Measurements from ENCODE around the gene CPNE5. TPM values are rescaled to one million over a fixed set of nuclear protein-coding genes. Genes with fewer than 3 reads are reported as not detected.

The CPNE5 gene
- total RNA-seq, 4 donors from 2014 or later, result 0.39 to 3.0 (median 1.4) TPM

GRCh38 chr6:36746251-36746650 is 93.0 kb downstream of the CPNE5 start:
- no peak overlapping the region for H3K27ac ChIP-seq
- peaks cover 0 to 7% (median 0%) of the 10 kb centered on the region in 4 donors for H3K4me1 ChIP-seq
- no peaks in the 10 kb centered on the region for H3K27me3 ChIP-seq
- no peak for DNase-seq (ENCODE audit: low spot score in 2 of 2)
- no peak for TF ChIP-seq EP300 (IDR thresholded peaks at IDR 0.05)
- TF ChIP-seq CTCF (IDR thresholded peaks at IDR 0.05), result no peak
- TF ChIP-seq POLR2A (IDR thresholded peaks at IDR 0.05), result no peak
- H3K9me3 ChIP-seq, result peaks cover 0 to 30% (median 0%) of the 10 kb centered on the region in 4 donors
- no peak overlapping the region for H3K4me3 ChIP-seq
- 74 to 76% methylated on average over 10 to 12 of the region's 14 CpGs for WGBS, 2 donors
- H3K36me3 ChIP-seq, result no peaks in the 10 kb centered on the region

DNA sequence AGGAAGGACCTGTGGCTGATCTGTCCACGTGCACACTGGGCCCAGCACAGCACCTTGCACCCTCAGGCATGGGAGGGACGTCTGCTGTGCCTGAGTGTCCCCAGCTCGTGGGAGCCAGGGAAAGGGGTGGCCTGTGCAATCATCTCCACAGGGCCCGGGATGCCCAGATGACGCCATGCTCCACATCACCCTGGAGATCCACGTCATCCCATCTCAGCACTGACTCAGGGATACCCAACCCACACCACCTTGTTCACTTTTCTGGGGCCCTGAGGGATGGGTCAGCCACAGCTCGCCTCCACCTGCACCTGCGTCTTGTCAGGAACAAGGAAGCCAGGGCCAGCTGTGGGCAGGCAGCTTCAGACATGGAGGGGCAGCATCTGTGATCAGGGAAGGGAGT is 93.4 kb downstream of the CPNE5 start:
- Histone ChIP-seq H3K4me3 (no peak overlapping the region), H3K4me1 (peaks cover 0 to 7% (median 0%) of the 10 kb centered on the region in 4 donors), H3K27me3 (no peaks in the 10 kb centered on the region), H3K9me3 (peaks cover 0 to 30% (median 0%) of the 10 kb centered on the region in 4 donors), H3K36me3 (no peaks in the 10 kb centered on the region), H3K27ac (no peak overlapping the region)
- DNase-seq (ENCODE audit: low spot score in 2 of 2), result no peak
- no peak for TF ChIP-seq EP300 (IDR thresholded peaks at IDR 0.05)
- WGBS, 2 donors, result 76 to 92% methylated on average over 6 to 8 of the region's 8 CpGs

- WGBS, 2 donors, result 95 to 96% methylated on average over 7 to 11 of the region's 12 CpGs
- peaks cover 0 to 7% (median 0%) of the 10 kb centered on the region in 4 donors for H3K4me1 ChIP-seq
- no peaks in the 10 kb centered on the region for H3K36me3 ChIP-seq
- no peak for DNase-seq (ENCODE audit: low spot score in 2 of 2)
- H3K27me3 ChIP-seq, result no peaks in the 10 kb centered on the region
- no peak overlapping the region for H3K27ac ChIP-seq
- no peak overlapping the region for H3K4me3 ChIP-seq
- TF ChIP-seq CTCF (IDR thresholded peaks at IDR 0.05) (no peak), POLR2A (IDR thresholded peaks at IDR 0.05) (no peak), EP300 (IDR thresholded peaks at IDR 0.05) (no peak)
- peaks cover 0 to 25% (median 0%) of the 10 kb centered on the region in 4 donors for H3K9me3 ChIP-seq
Measured at GRCh38 chr6:36745283-36745682, 94.0 kb downstream of the CPNE5 start.

DNA sequence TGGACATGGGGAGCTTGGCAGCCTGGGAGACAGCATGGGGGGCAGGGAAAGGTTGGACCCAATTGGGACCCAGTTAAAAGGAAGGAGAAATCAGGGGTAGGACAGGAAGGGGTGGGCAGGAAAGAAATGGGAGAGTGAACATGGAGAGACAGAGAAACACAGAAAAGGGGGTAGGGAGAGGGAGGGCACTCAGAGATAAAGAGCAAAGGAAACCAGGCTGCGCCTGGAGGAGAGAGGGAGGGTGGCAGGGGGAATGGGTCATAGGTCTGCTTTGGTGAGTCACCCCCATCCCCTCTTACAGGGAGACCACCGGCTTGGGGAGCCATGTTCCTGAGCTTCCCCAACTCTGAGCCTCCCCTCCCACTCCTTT is 95.0 kb downstream of the CPNE5 start:
- Histone ChIP-seq H3K36me3 (no peaks in the 10 kb centered on the region), H3K9me3 (peaks cover 0 to 16% (median 0%) of the 10 kb centered on the region in 4 donors), H3K27ac (no peak overlapping the region), H3K4me1 (peaks cover 0 to 7% (median 0%) of the 10 kb centered on the region in 4 donors), H3K27me3 (no peaks in the 10 kb centered on the region), H3K4me3 (no peak overlapping the region)
- TF ChIP-seq POLR2A (IDR thresholded peaks at IDR 0.05) (no peak), EP300 (IDR thresholded peaks at IDR 0.05) (no peak), CTCF (IDR thresholded peaks at IDR 0.05) (no peak)
- 49 to 64% methylated on average over 2 of the region's 2 CpGs for WGBS, 2 donors
- no peak for DNase-seq (ENCODE audit: low spot score in 2 of 2)

GRCh38 chr6:36743538-36744303 is 95.5 kb downstream of the CPNE5 start:
- no peak for DNase-seq (ENCODE audit: low spot score in 2 of 2)
- no peaks in the 10 kb centered on the region for H3K27me3 ChIP-seq
- TF ChIP-seq EP300 (IDR thresholded peaks at IDR 0.05), result no peak
- H3K36me3 ChIP-seq, result no peaks in the 10 kb centered on the region
- H3K9me3 ChIP-seq, result peaks cover 0 to 11% (median 0%) of the 10 kb centered on the region in 4 donors
- H3K4me1 ChIP-seq, result peaks cover 0 to 7% (median 0%) of the 10 kb centered on the region in 4 donors
- no peak overlapping the region for H3K27ac ChIP-seq
- 78 to 89% methylated on average over 24 of the region's 24 CpGs for WGBS, 2 donors
- no peak overlapping the region for H3K4me3 ChIP-seq

DNA sequence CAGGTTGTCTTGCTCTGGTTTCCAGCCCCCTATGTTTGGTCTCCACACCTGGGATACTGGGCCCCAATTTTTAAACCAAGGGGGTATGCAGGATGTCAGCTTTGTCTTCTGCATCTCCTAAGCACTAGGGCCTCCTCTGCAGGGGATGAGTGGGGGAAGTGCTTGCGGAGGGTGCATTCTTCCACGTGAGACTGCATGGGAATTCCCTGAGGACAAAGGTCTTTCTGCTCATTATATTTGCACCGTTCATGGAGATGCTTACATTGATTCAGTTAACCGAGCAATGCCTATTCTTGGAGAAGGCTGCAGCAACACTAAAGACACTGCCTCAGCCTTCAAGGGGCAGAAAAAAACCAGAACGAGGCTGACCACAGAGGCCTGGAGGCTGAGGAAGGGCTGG is 96.2 kb downstream of the CPNE5 start:
- Histone ChIP-seq H3K4me1 (peaks cover 0 to 7% (median 0%) of the 10 kb centered on the region in 4 donors), H3K27ac (no peak overlapping the region), H3K27me3 (no peaks in the 10 kb centered on the region), H3K36me3 (no peaks in the 10 kb centered on the region), H3K9me3 (peaks cover 0 to 4% (median 0%) of the 10 kb centered on the region in 4 donors), H3K4me3 (no peak overlapping the region)
- TF ChIP-seq POLR2A (IDR thresholded peaks at IDR 0.05) (no peak), CTCF (IDR thresholded peaks at IDR 0.05) (no peak)
- 52 to 57% methylated on average over 5 of the region's 5 CpGs for WGBS, 2 donors
- no peak for DNase-seq (ENCODE audit: low spot score in 2 of 2)
